ENCODE results near the gene UPF2.

UPF2 gene

GRCh38 chr10:11930312-11930978 is 112.2 kb downstream of the UPF2 start:
- Histone ChIP-seq H3K36me3 (ENCODE audit: control insufficient read depth, insufficient read depth, low read length) (peaks cover 70% of the 10 kb centered on the region), H3K27me3 (ENCODE audit: control insufficient read depth, insufficient read depth, low read length) (no peaks in the 10 kb centered on the region), H3K4me3 (ENCODE audit: low read depth, low read length) (no peak overlapping the region), H3K4me1 (ENCODE audit: control insufficient read depth, insufficient read depth, low read length) (peaks cover 19% of the 10 kb centered on the region), H3K27ac (ENCODE audit: low read depth, low read length) (no peak overlapping the region), H3K9ac (ENCODE audit: low read depth, low read length) (no peak overlapping the region), H3K9me3 (ENCODE audit: control insufficient read depth, insufficient read depth, low read length) (no peaks in the 10 kb centered on the region)

- no peak overlapping the region for H3K27ac ChIP-seq (ENCODE audit: low read depth, low read length)
- H3K27me3 ChIP-seq (ENCODE audit: control insufficient read depth, insufficient read depth, low read length), result no peaks in the 10 kb centered on the region
- no peak overlapping the region for H3K4me3 ChIP-seq (ENCODE audit: low read depth, low read length)
- no peaks in the 10 kb centered on the region for H3K4me1 ChIP-seq (ENCODE audit: control insufficient read depth, insufficient read depth, low read length)
- no peaks in the 10 kb centered on the region for H3K9me3 ChIP-seq (ENCODE audit: control insufficient read depth, insufficient read depth, low read length)
- H3K36me3 ChIP-seq (ENCODE audit: control insufficient read depth, insufficient read depth, low read length), result peaks cover 76% of the 10 kb centered on the region
- no peak overlapping the region for H3K9ac ChIP-seq (ENCODE audit: low read depth, low read length)
Measured at GRCh38 chr10:11927746-11928145, 114.9 kb downstream of the UPF2 start.

- Histone ChIP-seq H3K36me3 (ENCODE audit: control insufficient read depth, insufficient read depth, low read length) (peaks cover 57% of the 10 kb centered on the region), H3K27me3 (ENCODE audit: control insufficient read depth, insufficient read depth, low read length) (no peaks in the 10 kb centered on the region), H3K27ac (ENCODE audit: low read depth, low read length) (no peak overlapping the region), H3K4me1 (ENCODE audit: control insufficient read depth, insufficient read depth, low read length) (peaks cover 7% of the 10 kb centered on the region; the same call in 1 of the 2 replicates), H3K9me3 (ENCODE audit: control insufficient read depth, insufficient read depth, low read length) (no peaks in the 10 kb centered on the region), H3K9ac (ENCODE audit: low read depth, low read length) (no peak overlapping the region), H3K4me3 (ENCODE audit: low read depth, low read length) (no peak overlapping the region)
Measured at GRCh38 chr10:11921800-11922392, 120.7 kb downstream of the UPF2 start.

- Histone ChIP-seq H3K27ac (ENCODE audit: low read depth, low read length) (no peak overlapping the region), H3K4me1 (ENCODE audit: control insufficient read depth, insufficient read depth, low read length) (peaks cover 10% of the 10 kb centered on the region; the same call in 1 of the 2 replicates), H3K36me3 (ENCODE audit: control insufficient read depth, insufficient read depth, low read length) (peaks cover 38% of the 10 kb centered on the region)
Measured at GRCh38 chr10:11919271-11919670, 123.3 kb downstream of the UPF2 start.

GRCh38 chr10:11918384-11918783 is 124.2 kb downstream of the UPF2 start:
- no peak overlapping the region for H3K27ac ChIP-seq (ENCODE audit: low read depth, low read length)
- H3K4me3 ChIP-seq (ENCODE audit: low read depth, low read length), result no peak overlapping the region
- no peaks in the 10 kb centered on the region for H3K9me3 ChIP-seq (ENCODE audit: control insufficient read depth, insufficient read depth, low read length)
- H3K4me1 ChIP-seq (ENCODE audit: control insufficient read depth, insufficient read depth, low read length), result peaks cover 11% of the 10 kb centered on the region; the same call in 1 of the 2 replicates
- H3K27me3 ChIP-seq (ENCODE audit: control insufficient read depth, insufficient read depth, low read length), result no peaks in the 10 kb centered on the region
- H3K9ac ChIP-seq (ENCODE audit: low read depth, low read length), result no peak overlapping the region
- H3K36me3 ChIP-seq (ENCODE audit: control insufficient read depth, insufficient read depth, low read length), result peaks cover 33% of the 10 kb centered on the region

More at GRCh38 chr10:11919271-11919670, 123.3 kb downstream of the UPF2 start:
- Histone ChIP-seq H3K9me3 (ENCODE audit: control insufficient read depth, insufficient read depth, low read length) (no peaks in the 10 kb centered on the region), H3K9ac (ENCODE audit: low read depth, low read length) (no peak overlapping the region), H3K4me3 (ENCODE audit: low read depth, low read length) (no peak overlapping the region), H3K27me3 (ENCODE audit: control insufficient read depth, insufficient read depth, low read length) (no peaks in the 10 kb centered on the region)

GRCh38 chr10:11913079-11913641 is 129.4 kb downstream of the UPF2 start:
- Histone ChIP-seq H3K4me1 (ENCODE audit: control insufficient read depth, insufficient read depth, low read length) (peaks cover 10% of the 10 kb centered on the region; the same call in 1 of the 2 replicates), H3K4me3 (ENCODE audit: low read depth, low read length) (no peak overlapping the region), H3K9ac (ENCODE audit: low read depth, low read length) (no peak overlapping the region), H3K27me3 (ENCODE audit: control insufficient read depth, insufficient read depth, low read length) (no peaks in the 10 kb centered on the region), H3K36me3 (ENCODE audit: control insufficient read depth, insufficient read depth, low read length) (no peaks in the 10 kb centered on the region), H3K9me3 (ENCODE audit: control insufficient read depth, insufficient read depth, low read length) (no peaks in the 10 kb centered on the region), H3K27ac (ENCODE audit: low read depth, low read length) (no peak overlapping the region)

GRCh38 chr10:11910102-11910501 is 132.5 kb downstream of the UPF2 start:
- Histone ChIP-seq H3K36me3 (ENCODE audit: control insufficient read depth, insufficient read depth, low read length) (no peaks in the 10 kb centered on the region), H3K9ac (ENCODE audit: low read depth, low read length) (no peak overlapping the region)

GRCh38 chr10:11909618-11910017 is 133.0 kb downstream of the UPF2 start:
- Histone ChIP-seq H3K9me3 (ENCODE audit: control insufficient read depth, insufficient read depth, low read length) (no peaks in the 10 kb centered on the region), H3K4me3 (ENCODE audit: low read depth, low read length) (no peak overlapping the region), H3K9ac (ENCODE audit: low read depth, low read length) (no peak overlapping the region), H3K27ac (ENCODE audit: low read depth, low read length) (no peak overlapping the region), H3K4me1 (ENCODE audit: control insufficient read depth, insufficient read depth, low read length) (peaks cover 8% of the 10 kb centered on the region; the same call in 1 of the 2 replicates), H3K36me3 (ENCODE audit: control insufficient read depth, insufficient read depth, low read length) (no peaks in the 10 kb centered on the region), H3K27me3 (ENCODE audit: control insufficient read depth, insufficient read depth, low read length) (no peaks in the 10 kb centered on the region)

More at GRCh38 chr10:11910102-11910501, 132.5 kb downstream of the UPF2 start:
- Histone ChIP-seq H3K4me1 (ENCODE audit: control insufficient read depth, insufficient read depth, low read length) (peaks cover 8% of the 10 kb centered on the region; the same call in 1 of the 2 replicates), H3K27me3 (ENCODE audit: control insufficient read depth, insufficient read depth, low read length) (no peaks in the 10 kb centered on the region), H3K27ac (ENCODE audit: low read depth, low read length) (no peak overlapping the region), H3K9me3 (ENCODE audit: control insufficient read depth, insufficient read depth, low read length) (no peaks in the 10 kb centered on the region), H3K4me3 (ENCODE audit: low read depth, low read length) (no peak overlapping the region)

- Histone ChIP-seq H3K36me3 (ENCODE audit: control insufficient read depth, insufficient read depth, low read length) (no peaks in the 10 kb centered on the region), H3K4me3 (ENCODE audit: low read depth, low read length) (no peak overlapping the region), H3K27ac (ENCODE audit: low read depth, low read length) (no peak overlapping the region), H3K27me3 (ENCODE audit: control insufficient read depth, insufficient read depth, low read length) (no peaks in the 10 kb centered on the region), H3K9me3 (ENCODE audit: control insufficient read depth, insufficient read depth, low read length) (no peaks in the 10 kb centered on the region), H3K4me1 (ENCODE audit: control insufficient read depth, insufficient read depth, low read length) (peaks cover 8% of the 10 kb centered on the region; the same call in 1 of the 2 replicates), H3K9ac (ENCODE audit: low read depth, low read length) (no peak overlapping the region)
Measured at GRCh38 chr10:11908991-11909390, 133.6 kb downstream of the UPF2 start.

GRCh38 chr10:11908536-11908935 is 134.1 kb downstream of the UPF2 start:
- H3K9me3 ChIP-seq (ENCODE audit: control insufficient read depth, insufficient read depth, low read length), result no peaks in the 10 kb centered on the region
- H3K4me3 ChIP-seq (ENCODE audit: low read depth, low read length), result no peak overlapping the region
- H3K9ac ChIP-seq (ENCODE audit: low read depth, low read length), result no peak overlapping the region
- H3K27me3 ChIP-seq (ENCODE audit: control insufficient read depth, insufficient read depth, low read length), result no peaks in the 10 kb centered on the region
- H3K36me3 ChIP-seq (ENCODE audit: control insufficient read depth, insufficient read depth, low read length), result no peaks in the 10 kb centered on the region
- no peak overlapping the region for H3K27ac ChIP-seq (ENCODE audit: low read depth, low read length)
- peaks cover 8% of the 10 kb centered on the region; the same call in 1 of the 2 replicates for H3K4me1 ChIP-seq (ENCODE audit: control insufficient read depth, insufficient read depth, low read length)

- no peak overlapping the region for H3K9ac ChIP-seq (ENCODE audit: low read depth, low read length)
- no peak overlapping the region for H3K4me3 ChIP-seq (ENCODE audit: low read depth, low read length)
- H3K4me1 ChIP-seq (ENCODE audit: control insufficient read depth, insufficient read depth, low read length), result peaks cover 2% of the 10 kb centered on the region; the same call in 1 of the 2 replicates
- no peak overlapping the region for H3K27ac ChIP-seq (ENCODE audit: low read depth, low read length)
- no peaks in the 10 kb centered on the region for H3K27me3 ChIP-seq (ENCODE audit: control insufficient read depth, insufficient read depth, low read length)
- H3K9me3 ChIP-seq (ENCODE audit: control insufficient read depth, insufficient read depth, low read length), result no peaks in the 10 kb centered on the region
- H3K36me3 ChIP-seq (ENCODE audit: control insufficient read depth, insufficient read depth, low read length), result no peaks in the 10 kb centered on the region
Measured at GRCh38 chr10:11907914-11908313, 134.7 kb downstream of the UPF2 start.
